H9 (cell line): Measurements from ENCODE around the gene INHBB. TPM values are rescaled to one million over a fixed set of nuclear protein-coding genes. Genes with fewer than 3 reads are reported as not detected.

Experiments
- DNase-seq: peaks from one replicate; pipeline ENCODE4 v3.0.0-alpha.2; 2017
- H2AFZ ChIP-seq: one replicate; pipeline ENCODE4 v1.6.1; 2013; ENCODE audit warnings: mild to moderate bottlenecking, low read length, control low read depth, moderate library complexity
- H2AK5ac ChIP-seq: 2 replicates; pipeline ENCODE4 v1.6.1; 2013; ENCODE audit warnings: low read length, control low read depth, mixed read lengths; ENCODE audit not compliant: insufficient read length
- H2BK120ac ChIP-seq: one replicate; pipeline ENCODE4 v1.6.1; 2013; ENCODE audit warnings: low read depth, mild to moderate bottlenecking, low read length, control low read depth, inconsistent platforms; ENCODE audit not compliant: poor library complexity, severe bottlenecking
- H2BK12ac ChIP-seq: 2 replicates; pipeline ENCODE4 v1.6.1; 2013; ENCODE audit warnings: low read length, control low read depth, mixed read lengths, low read depth; ENCODE audit not compliant: insufficient read length
- H2BK15ac ChIP-seq: 2 replicates; pipeline ENCODE4 v1.6.1; 2013; ENCODE audit warnings: low read depth, low read length, control low read depth
- H2BK20ac ChIP-seq: one replicate; pipeline ENCODE4 v1.6.1; 2013; ENCODE audit warnings: low read depth, mild to moderate bottlenecking, low read length, control low read depth, inconsistent platforms; ENCODE audit not compliant: poor library complexity, severe bottlenecking
- H2BK5ac ChIP-seq: 2 replicates; pipeline ENCODE4 v1.6.1; 2013; ENCODE audit warnings: low read length, control low read depth, mixed read lengths; ENCODE audit not compliant: insufficient read length
- H3K14ac ChIP-seq: 2 replicates; pipeline ENCODE4 v1.6.1; 2013; ENCODE audit warnings: low read length, control low read depth; ENCODE audit not compliant: insufficient read depth
- H3K18ac ChIP-seq: 2 replicates; pipeline ENCODE4 v1.6.1; 2013; ENCODE audit warnings: low read depth, mild to moderate bottlenecking, mixed read lengths, low read length, control low read depth; ENCODE audit not compliant: insufficient read length
- H3K23ac ChIP-seq: 2 replicates; pipeline ENCODE4 v1.6.1; 2013; ENCODE audit warnings: low read length, control low read depth, mixed read lengths, low read depth; ENCODE audit not compliant: insufficient read length
- H3K23me2 ChIP-seq: 2 replicates; pipeline ENCODE4 v1.6.1; 2013; ENCODE audit warnings: low read depth, mild to moderate bottlenecking, mixed read lengths, low read length, control low read depth; ENCODE audit not compliant: insufficient read length, poor library complexity, severe bottlenecking
- H3K27ac ChIP-seq: 2 replicates; pipeline ENCODE4 v1.5.1; 2013; ENCODE audit warnings: low read length, control low read depth, mixed read lengths, low read depth; ENCODE audit not compliant: insufficient read length
- H3K27me3 ChIP-seq: 2 replicates; pipeline ENCODE4 v1.6.1; 2013; ENCODE audit warnings: low read length, control low read depth, inconsistent platforms; ENCODE audit not compliant: insufficient read depth
- H3K4ac ChIP-seq: 2 replicates; pipeline ENCODE4 v1.6.1; 2013; ENCODE audit warnings: low read depth, mild to moderate bottlenecking, control low read depth, inconsistent platforms, low read length, moderate library complexity
- H3K4me1 ChIP-seq: 2 replicates; pipeline ENCODE4 v1.6.1; 2013; ENCODE audit warnings: low read length, control low read depth, inconsistent platforms; ENCODE audit not compliant: insufficient read depth
- H3K4me2 ChIP-seq: 2 replicates; pipeline ENCODE4 v1.6.1; 2013; ENCODE audit warnings: low read length, control low read depth, mixed read lengths; ENCODE audit not compliant: insufficient read length, insufficient read depth
- H3K56ac ChIP-seq: 2 replicates; pipeline ENCODE4 v1.6.1; 2013; ENCODE audit warnings: low read depth, mild to moderate bottlenecking, mixed read lengths, low read length, control low read depth; ENCODE audit not compliant: insufficient read length
- H3K79me1 ChIP-seq: 2 replicates; pipeline ENCODE4 v1.6.1; 2013; ENCODE audit warnings: low read depth, mild to moderate bottlenecking, moderate library complexity, low read length, control low read depth, inconsistent platforms; ENCODE audit not compliant: insufficient read depth, poor library complexity, severe bottlenecking
- H3K79me2 ChIP-seq: 2 replicates; pipeline ENCODE4 v1.6.1; 2013; ENCODE audit warnings: low read length, control low read depth, inconsistent platforms; ENCODE audit not compliant: insufficient read depth
- H3K9ac ChIP-seq: 2 replicates; pipeline ENCODE4 v1.6.1; 2013; ENCODE audit warnings: low read length, control low read depth, mixed read lengths; ENCODE audit not compliant: insufficient read length; ENCODE audit errors: extremely low read depth
- H3K9me3 ChIP-seq: one replicate; pipeline ENCODE4 v1.6.1; 2013; ENCODE audit warnings: low read depth, low read length, inconsistent platforms; ENCODE audit not compliant: control insufficient read depth
- H3T11ph ChIP-seq: one replicate; pipeline ENCODE4 v1.6.1; 2013; ENCODE audit warnings: mild to moderate bottlenecking, low read length, control low read depth, inconsistent platforms
- H4K20me1 ChIP-seq: one replicate; pipeline ENCODE4 v1.6.1; 2013; ENCODE audit not compliant: control insufficient read depth, insufficient read length, insufficient read depth
- H4K5ac ChIP-seq: 2 replicates; pipeline ENCODE4 v1.6.1; 2013; ENCODE audit warnings: low read depth, mild to moderate bottlenecking, mixed read lengths, low read length, control low read depth; ENCODE audit not compliant: insufficient read length
- H4K8ac ChIP-seq: replicated peaks from 2 replicates; pipeline ENCODE4 v1.6.1; 2013; ENCODE audit warnings: low read length, control low read depth, mixed read lengths, low read depth; ENCODE audit not compliant: insufficient read length
- H4K91ac ChIP-seq: 2 replicates; pipeline ENCODE4 v1.6.1; 2013; ENCODE audit warnings: low read depth, mild to moderate bottlenecking, moderate library complexity, mixed read lengths, low read length, control low read depth; ENCODE audit not compliant: insufficient read length
- H3K27ac Mint-ChIP-seq, 3 experiments: 2 replicates in 2 of 3; 3 replicates in 1 of 3; pipeline ENCODE4 v1.8.0; 2020 to 2021; ENCODE audit warnings: mixed read lengths in 3 of 3, mild to moderate bottlenecking in 1 of 3, moderate library complexity in 1 of 3
- H3K27me3 Mint-ChIP-seq: 2 replicates; pipeline ENCODE4 v1.8.0; 2021; ENCODE audit warnings: low read depth, mild to moderate bottlenecking, moderate library complexity, mixed read lengths
- H3K36me3 Mint-ChIP-seq, 3 experiments: 2 replicates in 2 of 3; 3 replicates in 1 of 3; pipeline ENCODE4 v1.8.0; 2020 to 2021; ENCODE audit warnings: low read depth in 3 of 3, mixed read lengths in 3 of 3; ENCODE audit not compliant: insufficient read depth in 1 of 3
- H3K4me1 Mint-ChIP-seq, 2 experiments: 2 replicates each; pipeline ENCODE4 v1.8.0; 2020; ENCODE audit warnings: mixed read lengths in 2 of 2
- H3K4me3 Mint-ChIP-seq, 2 experiments: 2 replicates in 1 of 2; 3 replicates in 1 of 2; pipeline ENCODE4 v1.8.0; 2020 to 2021; ENCODE audit warnings: mild to moderate bottlenecking in 2 of 2, mixed read lengths in 2 of 2, moderate library complexity in 1 of 2
- H3K9me3 Mint-ChIP-seq, 2 experiments: 2 replicates in 1 of 2; 3 replicates in 1 of 2; pipeline ENCODE4 v1.8.0; 2020; ENCODE audit warnings: mild to moderate bottlenecking in 2 of 2, mixed read lengths in 2 of 2, moderate library complexity in 1 of 2
- WGBS: extraction: QIAGEN DNeasy Blood & Tissue Kit; methylation state at CpG from one replicate; pipeline ENCODE4 v1.1.7; 2013; ENCODE audit warnings: missing lambda C conversion rate, low lambda C conversion rate, mixed read lengths; ENCODE audit not compliant: insufficient read length; ENCODE audit errors: extremely low coverage; 5-methylcytosine and 5-hydroxymethylcytosine counted together
- total RNA-seq: library from RNA; stranded (reverse); gene quantifications from 2 replicates; pipeline ENCODE4 v1.2.1, GENCODE V29; 2021
- TF ChIP-seq, protein P1 (sequence below): fragments of 200-600 bp; sonication (generic); conservative IDR thresholded peaks from 3 replicates; pipeline ENCODE4 v1.8.0; 2021; ENCODE audit warnings: antibody characterized with exemption, mild to moderate bottlenecking

INHBB gene
- total RNA-seq, 1 experiment from 2014 or later = 0.13 TPM

- DNase-seq = no peak
- Mint-ChIP-seq H3K4me1 (peaks cover 6 to 27% of the 10 kb centered on the region in 2 experiments), H3K4me3 (no peak overlapping the region), H3K9me3 (no peaks in the 10 kb centered on the region), H3K36me3 (no peaks in the 10 kb centered on the region), H3K27me3 (peaks cover 98% of the 10 kb centered on the region), H3K27ac (no peak overlapping the region)
- Histone ChIP-seq H3K18ac (no peak overlapping the region), H3K79me2 (no peaks in the 10 kb centered on the region), H4K8ac (no peak overlapping the region), H3K79me1 (no peaks in the 10 kb centered on the region), H2BK12ac (no peak overlapping the region), H3K27ac (no peak overlapping the region), H3K56ac (no peak overlapping the region), H3K23me2 (no peaks in the 10 kb centered on the region), H4K5ac (no peak overlapping the region), H3K9me3 (no peaks in the 10 kb centered on the region), H2BK120ac (no peak overlapping the region), H3K23ac (no peak overlapping the region), H3K4ac (no peak overlapping the region), H4K91ac (no peak overlapping the region), H2AK5ac (no peak overlapping the region), H2BK20ac (no peak overlapping the region), H3K9ac (no peak overlapping the region), H3K4me1 (no peaks in the 10 kb centered on the region), H3K4me2 (no peak overlapping the region), H3T11ph (no peak overlapping the region), H4K20me1 (no peaks in the 10 kb centered on the region), H3K27me3 (no peaks in the 10 kb centered on the region; the same call in 1 of the 2 replicates), H3K14ac (no peak overlapping the region; the same call in 1 of the 2 replicates), H2BK15ac (no peak overlapping the region), H2AFZ (no peak overlapping the region), H2BK5ac (no peak overlapping the region)
- TF ChIP-seq, protein P1, sequence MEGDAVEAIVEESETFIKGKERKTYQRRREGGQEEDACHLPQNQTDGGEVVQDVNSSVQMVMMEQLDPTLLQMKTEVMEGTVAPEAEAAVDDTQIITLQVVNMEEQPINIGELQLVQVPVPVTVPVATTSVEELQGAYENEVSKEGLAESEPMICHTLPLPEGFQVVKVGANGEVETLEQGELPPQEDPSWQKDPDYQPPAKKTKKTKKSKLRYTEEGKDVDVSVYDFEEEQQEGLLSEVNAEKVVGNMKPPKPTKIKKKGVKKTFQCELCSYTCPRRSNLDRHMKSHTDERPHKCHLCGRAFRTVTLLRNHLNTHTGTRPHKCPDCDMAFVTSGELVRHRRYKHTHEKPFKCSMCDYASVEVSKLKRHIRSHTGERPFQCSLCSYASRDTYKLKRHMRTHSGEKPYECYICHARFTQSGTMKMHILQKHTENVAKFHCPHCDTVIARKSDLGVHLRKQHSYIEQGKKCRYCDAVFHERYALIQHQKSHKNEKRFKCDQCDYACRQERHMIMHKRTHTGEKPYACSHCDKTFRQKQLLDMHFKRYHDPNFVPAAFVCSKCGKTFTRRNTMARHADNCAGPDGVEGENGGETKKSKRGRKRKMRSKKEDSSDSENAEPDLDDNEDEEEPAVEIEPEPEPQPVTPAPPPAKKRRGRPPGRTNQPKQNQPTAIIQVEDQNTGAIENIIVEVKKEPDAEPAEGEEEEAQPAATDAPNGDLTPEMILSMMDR = no peak
- WGBS = no CpG with 5 or more reads among the region's 28 CpGs
Measured at GRCh38 chr2:120358734-120359465, 13.0 kb downstream of the INHBB start.
